ENCODE measurements around the gene ZNF394.

ZNF394 gene

GRCh38 chr7:99449326-99449725, 50.8 kb downstream of the ZNF394 start:
- DNase-seq (ENCODE audit: low spot score): no peak

GRCh38 chr7:99448855-99449254, 51.2 kb downstream of the ZNF394 start:
- DNase-seq (ENCODE audit: low spot score): no peak

- DNase-seq (ENCODE audit: low spot score): peak; percentile 76
Observed at GRCh38 chr7:99447943-99448342, 52.1 kb downstream of the ZNF394 start.

- DNase-seq (ENCODE audit: low spot score): no peak
Observed at GRCh38 chr7:99446096-99446495, 54.0 kb downstream of the ZNF394 start.
